ENCODE measurements around the gene LFNG.

LFNG gene

DNA sequence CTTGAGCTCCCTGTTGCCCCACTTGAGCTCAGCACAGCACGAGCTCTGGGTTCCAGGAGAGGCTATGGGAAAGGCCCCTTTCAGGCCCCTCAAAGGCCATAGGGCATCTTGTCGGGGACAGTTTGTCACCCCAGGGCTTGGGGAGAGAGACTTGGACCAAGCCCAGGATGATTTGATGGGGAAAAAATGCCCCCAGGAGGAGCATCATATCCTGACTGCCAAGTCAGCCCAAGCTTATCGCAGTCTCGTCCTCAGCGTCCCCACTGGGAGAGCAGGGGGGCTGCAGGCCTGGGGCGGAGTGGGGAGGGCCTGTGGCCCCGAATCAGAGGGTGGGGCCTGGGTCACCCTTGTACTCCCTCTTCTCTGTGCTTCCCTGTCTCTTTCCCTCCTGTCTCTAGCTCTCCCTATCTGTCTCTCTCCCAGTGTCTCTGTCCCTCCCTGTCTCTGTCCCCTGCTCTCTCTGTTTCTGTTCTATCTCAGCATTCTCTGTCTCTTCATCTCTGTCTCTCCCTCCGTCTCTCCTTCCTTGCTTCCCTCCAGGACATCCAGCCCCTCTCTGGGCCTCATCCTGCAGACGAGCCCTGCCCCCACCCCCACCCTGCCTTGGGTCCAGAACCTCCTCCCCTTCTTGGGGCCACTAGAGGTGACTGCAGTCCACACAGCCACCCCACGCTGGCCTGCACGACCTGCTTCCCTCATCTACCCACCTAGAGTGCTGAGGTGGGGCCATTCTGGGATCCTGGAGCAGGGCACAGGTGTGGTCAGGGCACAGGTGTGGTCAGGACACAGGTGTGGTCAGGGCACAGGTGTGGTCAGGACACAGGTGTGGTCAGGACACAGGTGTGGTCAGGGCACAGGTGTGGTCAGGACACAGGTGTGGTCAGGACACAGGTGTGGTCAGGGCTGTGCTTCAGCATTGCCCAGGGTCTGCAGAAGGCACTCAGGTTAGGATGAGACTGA lies 26.1 kb upstream of the LFNG start:
- Mint-ChIP-seq H3K27me3 (peaks cover 72% of the 10 kb centered on the region), H3K36me3 (ENCODE audit: low read depth) (no peaks in the 10 kb centered on the region), H3K9me3 (peaks cover 14% of the 10 kb centered on the region), H3K4me1 (ENCODE audit: low read depth) (peaks cover 20% of the 10 kb centered on the region), H3K27ac (no peak overlapping the region), H3K4me3 (no peak overlapping the region)
- intact Hi-C loops (cut with micrococcal nuclease), result no loop called here

DNA sequence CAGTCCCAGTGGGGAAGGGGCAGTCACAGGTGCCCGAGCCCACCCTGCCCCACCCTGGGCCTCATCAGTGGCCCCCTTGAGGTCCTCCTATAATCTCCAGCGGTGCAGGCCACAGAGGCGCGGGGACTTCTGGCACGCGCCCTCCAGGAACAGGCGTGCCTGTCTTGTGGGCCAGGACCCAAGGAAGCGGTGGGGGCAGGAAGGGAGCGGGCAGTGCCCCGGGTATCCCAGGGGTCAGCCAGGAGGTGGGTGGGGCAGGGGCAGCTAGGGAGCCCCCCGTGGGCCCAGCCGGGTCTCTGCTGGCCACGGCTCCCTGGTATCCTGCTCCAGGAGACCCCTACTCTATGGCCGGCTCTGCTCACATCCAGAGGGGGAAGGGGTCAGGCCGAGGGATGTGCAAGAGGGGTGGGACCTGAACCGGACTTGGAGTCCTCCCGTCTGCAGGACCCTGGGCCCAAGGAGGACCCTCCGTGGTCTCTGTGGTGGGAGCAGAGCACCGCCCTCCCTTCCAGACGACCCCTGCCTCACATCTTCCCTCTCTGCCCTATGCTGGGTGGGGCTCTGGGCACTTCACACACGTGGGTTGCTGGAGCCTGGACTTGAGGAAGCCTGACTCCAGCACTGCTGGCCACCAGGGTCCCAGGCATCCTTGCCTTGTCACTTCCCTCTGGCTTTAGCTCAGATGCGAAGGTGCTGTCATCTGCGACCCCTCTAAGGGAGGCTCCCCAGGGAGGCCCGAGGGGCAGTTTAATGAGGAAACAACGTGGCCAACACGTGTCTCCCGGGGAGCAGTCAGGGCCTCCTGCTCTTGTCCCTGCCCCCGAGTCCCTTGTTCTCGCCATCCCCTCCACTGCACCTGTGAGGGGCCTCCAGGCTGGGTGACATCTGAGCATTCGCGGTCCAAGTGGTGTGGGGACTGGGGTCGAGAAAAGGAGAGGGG lies 25.1 kb upstream of the LFNG start:
- Mint-ChIP-seq H3K27me3 (peaks cover 71% of the 10 kb centered on the region), H3K4me1 (ENCODE audit: low read depth) (peaks cover 14% of the 10 kb centered on the region), H3K4me3 (no peak overlapping the region), H3K36me3 (ENCODE audit: low read depth) (no peaks in the 10 kb centered on the region), H3K9me3 (peaks cover 14% of the 10 kb centered on the region), H3K27ac (no peak overlapping the region)
- intact Hi-C loops (cut with micrococcal nuclease), result no loop called here

DNA sequence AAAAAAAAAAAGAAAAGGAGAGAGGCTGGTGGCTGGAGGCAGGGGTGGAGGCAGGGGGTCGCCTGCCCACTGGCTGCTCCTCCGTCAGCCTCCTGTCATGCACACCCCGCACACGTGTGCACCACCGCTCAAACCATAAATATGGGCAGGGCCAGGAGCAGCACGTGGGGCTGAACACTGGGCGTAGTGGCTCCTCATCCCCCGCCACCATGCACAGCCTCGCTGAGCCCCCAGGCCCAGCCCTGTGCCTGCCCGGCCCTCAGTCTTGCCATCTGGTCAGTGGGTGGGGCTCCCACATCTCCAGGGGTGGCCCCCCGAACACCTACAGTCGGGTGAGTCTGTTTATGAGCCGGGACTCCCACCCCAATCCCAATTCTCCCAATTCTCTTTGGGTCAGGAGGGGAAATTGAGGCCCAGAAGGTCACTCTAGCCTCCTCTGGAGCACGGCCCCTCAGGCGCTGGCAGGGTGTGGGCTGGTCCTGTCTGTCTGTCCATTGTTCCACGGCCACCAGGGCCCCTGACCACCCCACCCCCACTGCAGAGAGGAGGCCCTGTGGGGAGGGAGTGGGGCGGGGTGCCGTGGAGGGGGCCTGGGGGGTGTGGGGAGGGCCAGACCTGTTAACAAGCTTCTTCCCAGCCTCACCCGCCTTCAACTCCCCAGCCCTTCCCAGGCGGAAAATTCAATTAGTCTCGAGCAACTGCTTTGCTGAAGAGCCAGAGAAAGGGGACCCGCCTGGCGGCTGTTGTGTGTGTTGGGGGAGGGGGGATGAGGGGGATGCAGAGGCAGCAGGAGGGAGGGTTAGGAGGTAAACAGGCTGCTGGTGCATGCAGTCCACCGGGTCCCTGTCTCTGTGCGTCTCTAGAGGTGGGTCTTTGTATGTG lies 23.9 kb upstream of the LFNG start:
- no peaks in the 10 kb centered on the region for H3K36me3 Mint-ChIP-seq (ENCODE audit: low read depth)
- H3K4me1 Mint-ChIP-seq (ENCODE audit: low read depth), result peaks cover 14% of the 10 kb centered on the region
- intact Hi-C loops (cut with micrococcal nuclease), result no loop called here
- no peak overlapping the region for H3K27ac Mint-ChIP-seq
- H3K9me3 Mint-ChIP-seq, result peaks cover 14% of the 10 kb centered on the region
- peaks cover 68% of the 10 kb centered on the region for H3K27me3 Mint-ChIP-seq
- H3K4me3 Mint-ChIP-seq, result no peak overlapping the region

DNA sequence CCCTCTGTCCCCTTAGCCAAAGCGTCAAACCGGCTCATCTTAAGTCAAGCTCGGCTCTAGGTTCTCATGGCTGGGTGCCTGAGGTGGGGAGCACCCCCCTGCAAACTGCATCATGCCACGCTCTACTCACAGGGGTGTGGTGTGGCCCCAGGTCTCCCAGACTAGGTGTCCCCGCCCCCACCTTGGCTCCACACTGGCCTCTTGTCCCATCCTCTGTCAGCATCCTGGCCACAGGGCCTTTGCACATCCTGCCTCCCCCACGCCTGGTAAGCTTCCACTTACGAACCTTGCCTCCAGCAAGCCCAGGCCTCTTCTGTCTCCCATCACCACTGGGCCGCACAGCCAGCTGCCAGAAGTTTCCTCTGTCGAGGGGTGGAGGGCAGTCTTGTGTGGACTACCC lies 23.2 kb upstream of the LFNG start:
- Mint-ChIP-seq H3K27ac (no peak overlapping the region), H3K27me3 (peaks cover 71% of the 10 kb centered on the region), H3K4me1 (ENCODE audit: low read depth) (peaks cover 14% of the 10 kb centered on the region), H3K9me3 (peaks cover 11% of the 10 kb centered on the region), H3K4me3 (no peak overlapping the region), H3K36me3 (ENCODE audit: low read depth) (no peaks in the 10 kb centered on the region)
- intact Hi-C loops (cut with micrococcal nuclease), result no loop called here

- intact Hi-C loops (cut with micrococcal nuclease), result no loop called here
- Mint-ChIP-seq H3K4me1 (ENCODE audit: low read depth) (peaks cover 14% of the 10 kb centered on the region), H3K27ac (no peak overlapping the region), H3K9me3 (peaks cover 4% of the 10 kb centered on the region), H3K27me3 (peaks cover 69% of the 10 kb centered on the region), H3K4me3 (no peak overlapping the region), H3K36me3 (ENCODE audit: low read depth) (no peaks in the 10 kb centered on the region)
Measured at GRCh38 chr7:2497065-2497464, 22.5 kb upstream of the LFNG start.

DNA sequence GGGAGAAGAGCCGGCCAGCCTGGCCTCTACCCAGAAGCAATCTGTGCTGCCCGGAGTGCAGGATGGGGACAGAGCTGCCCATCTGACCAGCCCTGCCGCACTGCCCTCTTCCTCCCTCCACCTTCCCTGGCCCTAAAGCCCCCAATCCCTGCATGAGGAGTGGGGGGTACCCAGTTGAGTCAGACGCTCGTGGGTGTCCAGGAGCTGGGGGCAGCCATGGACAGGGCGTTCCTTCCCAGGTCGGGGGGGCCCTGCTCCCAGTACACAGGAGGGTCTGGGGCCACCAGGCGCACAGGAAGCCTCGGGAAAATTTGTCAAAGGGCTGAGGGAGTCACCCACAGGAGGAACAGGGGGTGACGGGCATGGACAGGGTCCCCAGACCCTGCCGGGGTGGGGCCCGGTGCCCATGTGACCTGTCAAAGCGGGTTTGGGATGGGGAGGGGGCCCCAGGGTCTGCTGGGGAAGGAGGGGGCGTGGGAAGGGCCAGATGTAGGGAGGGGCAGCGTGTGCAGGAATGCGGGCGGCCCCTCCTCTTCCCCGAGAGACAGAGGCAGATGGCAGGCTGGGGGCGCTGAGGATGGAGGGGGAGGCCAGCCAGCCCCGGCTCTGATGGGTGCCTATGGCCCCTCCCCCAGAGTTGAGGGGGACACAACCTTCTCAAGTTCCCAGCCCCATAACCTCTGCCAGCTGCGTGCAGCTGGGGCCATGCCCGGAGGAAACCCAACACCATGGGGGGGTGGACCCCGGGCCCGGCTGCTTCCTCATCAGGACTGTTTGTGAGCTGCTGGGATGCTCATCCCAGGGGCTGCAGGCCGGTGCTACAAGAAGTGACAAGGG lies 21.9 kb upstream of the LFNG start:
- Mint-ChIP-seq H3K4me3 (no peak overlapping the region), H3K9me3 (no peaks in the 10 kb centered on the region), H3K36me3 (ENCODE audit: low read depth) (no peaks in the 10 kb centered on the region), H3K27me3 (peaks cover 67% of the 10 kb centered on the region), H3K27ac (no peak overlapping the region), H3K4me1 (ENCODE audit: low read depth) (peaks cover 14% of the 10 kb centered on the region)
- intact Hi-C loops (cut with micrococcal nuclease), result no loop called here

DNA sequence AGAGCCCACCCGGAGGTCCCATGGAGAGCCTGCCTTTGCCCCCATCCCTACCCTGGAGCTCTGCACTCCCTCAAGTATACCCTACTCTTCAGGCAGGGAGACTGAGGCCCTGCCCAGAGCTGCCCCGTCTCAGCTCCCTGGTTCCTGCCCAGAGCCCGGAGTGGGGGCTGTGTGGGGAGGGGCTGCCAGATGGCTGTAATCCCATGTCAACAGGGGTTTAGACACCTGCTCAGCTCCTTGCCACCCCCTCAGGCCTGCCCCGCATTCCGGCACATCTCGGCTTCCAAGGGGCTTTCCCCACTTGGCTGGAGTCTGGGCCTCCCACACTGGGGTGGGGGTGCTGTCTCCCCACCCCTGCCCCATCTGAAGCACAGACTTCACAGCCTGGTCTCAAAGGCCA lies 20.9 kb upstream of the LFNG start:
- intact Hi-C loops (cut with micrococcal nuclease), result no loop called here
- no peaks in the 10 kb centered on the region for H3K36me3 Mint-ChIP-seq (ENCODE audit: low read depth)

DNA sequence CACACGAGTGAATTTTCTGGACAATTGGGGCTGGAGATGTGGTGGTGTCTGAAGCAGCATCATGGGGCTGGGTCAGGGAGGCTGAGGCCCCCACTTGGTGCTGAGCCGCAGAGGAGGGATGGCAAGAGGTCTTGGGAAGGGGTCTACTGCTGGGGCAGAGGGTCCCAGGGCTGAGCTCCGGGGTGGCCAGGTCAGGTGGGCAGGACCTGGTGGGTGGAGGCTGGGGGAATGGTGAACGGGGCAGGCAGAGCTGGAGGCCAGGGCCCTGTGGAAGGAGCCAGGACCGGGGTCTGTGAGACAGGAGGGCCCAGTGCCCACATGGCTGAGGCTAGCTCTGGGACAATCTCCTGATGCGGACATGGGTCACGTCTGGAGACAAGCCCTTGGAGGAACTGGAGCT lies 20.4 kb upstream of the LFNG start:
- Mint-ChIP-seq H3K4me1 (ENCODE audit: low read depth) (peaks cover 14% of the 10 kb centered on the region), H3K36me3 (ENCODE audit: low read depth) (no peaks in the 10 kb centered on the region), H3K9me3 (no peaks in the 10 kb centered on the region), H3K27ac (no peak overlapping the region), H3K27me3 (peaks cover 63% of the 10 kb centered on the region), H3K4me3 (no peak overlapping the region)
- intact Hi-C loops (cut with micrococcal nuclease), result no loop called here

More for the DNA sequence above, 20.9 kb upstream of the LFNG start:
- H3K4me1 Mint-ChIP-seq (ENCODE audit: low read depth), result peaks cover 14% of the 10 kb centered on the region
- no peak overlapping the region for H3K27ac Mint-ChIP-seq
- peaks cover 64% of the 10 kb centered on the region for H3K27me3 Mint-ChIP-seq
- H3K9me3 Mint-ChIP-seq, result no peaks in the 10 kb centered on the region
- no peak overlapping the region for H3K4me3 Mint-ChIP-seq

- Mint-ChIP-seq H3K27me3 (peaks cover 59% of the 10 kb centered on the region), H3K27ac (no peak overlapping the region), H3K4me3 (no peak overlapping the region), H3K4me1 (ENCODE audit: low read depth) (peaks cover 9% of the 10 kb centered on the region), H3K36me3 (ENCODE audit: low read depth) (no peaks in the 10 kb centered on the region), H3K9me3 (no peaks in the 10 kb centered on the region)
- intact Hi-C loops (cut with micrococcal nuclease), result no loop called here
Measured at GRCh38 chr7:2499719-2500430, 19.7 kb upstream of the LFNG start.

DNA sequence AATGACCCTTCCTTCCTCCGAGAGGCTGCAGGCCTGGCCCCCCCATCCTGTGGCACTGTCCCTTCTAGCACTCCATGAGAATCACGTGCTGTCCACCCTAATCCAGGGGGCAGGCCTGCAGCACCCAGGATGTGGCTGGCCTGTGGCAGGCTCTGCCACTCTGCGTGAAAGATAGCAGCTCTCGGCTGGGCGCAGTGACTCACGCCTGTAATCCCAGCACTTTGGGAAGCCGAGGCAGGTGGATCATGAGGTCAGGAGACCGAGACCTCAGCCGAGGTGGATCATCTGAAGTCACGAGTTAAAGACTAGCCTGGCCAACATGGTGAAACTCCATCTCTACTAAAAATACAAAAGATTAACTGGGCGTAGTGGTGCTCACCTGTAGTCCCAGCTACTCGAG lies 18.9 kb upstream of the LFNG start:
- Mint-ChIP-seq H3K27me3 (peaks cover 52% of the 10 kb centered on the region), H3K27ac (no peak overlapping the region), H3K4me3 (no peak overlapping the region), H3K4me1 (ENCODE audit: low read depth) (peaks cover 9% of the 10 kb centered on the region), H3K9me3 (no peaks in the 10 kb centered on the region), H3K36me3 (ENCODE audit: low read depth) (no peaks in the 10 kb centered on the region)
- intact Hi-C loops (cut with micrococcal nuclease), result no loop called here

DNA sequence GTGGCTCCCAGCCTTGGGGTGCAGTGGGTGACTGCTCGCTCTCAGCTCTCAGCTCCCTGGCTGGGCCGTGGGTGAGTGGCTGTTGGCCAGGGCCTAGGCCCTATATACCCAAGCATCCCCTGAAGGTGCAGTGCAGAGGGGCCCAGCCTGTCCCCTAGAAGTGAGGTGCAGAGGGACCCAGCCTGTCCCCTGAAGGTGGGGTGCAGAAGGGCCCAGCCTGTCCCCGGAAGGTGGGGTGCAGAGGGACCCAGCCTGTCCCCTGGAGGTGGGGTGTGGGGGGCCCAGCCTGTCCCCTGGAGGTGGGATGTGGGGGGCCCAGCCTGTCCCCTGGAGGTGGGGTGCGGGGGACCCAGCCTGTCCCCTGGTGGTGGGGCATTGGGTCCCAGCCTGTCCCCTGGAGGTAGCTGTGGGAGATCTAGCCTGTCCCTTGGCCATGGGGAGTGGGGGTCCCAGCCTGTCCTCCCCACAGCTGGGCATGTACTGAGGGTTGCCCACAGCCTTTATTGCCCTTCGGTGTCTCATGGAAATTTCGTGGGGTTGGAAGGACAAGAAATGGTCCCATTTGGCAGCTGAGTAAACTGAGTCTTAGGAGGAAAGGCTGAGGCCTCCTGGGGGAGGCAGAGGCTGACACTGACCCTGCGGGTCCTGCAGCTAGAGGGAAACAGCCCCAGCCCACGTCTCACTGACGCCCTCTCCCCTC lies 17.5 kb upstream of the LFNG start:
- Mint-ChIP-seq H3K4me3 (no peak overlapping the region), H3K9me3 (no peaks in the 10 kb centered on the region), H3K4me1 (ENCODE audit: low read depth) (peaks cover 14% of the 10 kb centered on the region), H3K36me3 (ENCODE audit: low read depth) (no peaks in the 10 kb centered on the region), H3K27me3 (peaks cover 48% of the 10 kb centered on the region), H3K27ac (no peak overlapping the region)
- intact Hi-C loops (cut with micrococcal nuclease), result no loop called here

- intact Hi-C loops (cut with micrococcal nuclease), result no loop called here
- Mint-ChIP-seq H3K27ac (no peak overlapping the region), H3K36me3 (ENCODE audit: low read depth) (no peaks in the 10 kb centered on the region), H3K9me3 (no peaks in the 10 kb centered on the region), H3K4me3 (no peak overlapping the region), H3K27me3 (peaks cover 49% of the 10 kb centered on the region), H3K4me1 (ENCODE audit: low read depth) (peaks cover 16% of the 10 kb centered on the region)
Measured at GRCh38 chr7:2502647-2502966, 17.0 kb upstream of the LFNG start.
